KOPT-K1 (cell line): ENCODE measurements around the gene KCNMA1.

ENCODE experiments used
- H3K27ac ChIP-seq: fragments of 200-600 bp; sonication (generic); 2 replicates; pipeline ENCODE4 v1.5.1; 2016; ENCODE audit warnings: antibody characterized with exemption, mild to moderate bottlenecking, low read depth, low read length; ENCODE audit not compliant: poor library complexity, severe bottlenecking
- H3K36me3 ChIP-seq: fragments of 200-600 bp; sonication (generic); 2 replicates; pipeline ENCODE4 v1.5.1; 2017; ENCODE audit warnings: antibody characterized with exemption, mild to moderate bottlenecking, low read length, moderate library complexity; ENCODE audit not compliant: insufficient read depth
- H3K9me3 ChIP-seq: fragments of 200-600 bp; sonication (generic); 2 replicates; pipeline ENCODE4 v1.5.1; 2017; ENCODE audit warnings: antibody characterized with exemption, low read length, mild to moderate bottlenecking; ENCODE audit not compliant: insufficient read depth, poor library complexity, severe bottlenecking

The KCNMA1 gene

DNA sequence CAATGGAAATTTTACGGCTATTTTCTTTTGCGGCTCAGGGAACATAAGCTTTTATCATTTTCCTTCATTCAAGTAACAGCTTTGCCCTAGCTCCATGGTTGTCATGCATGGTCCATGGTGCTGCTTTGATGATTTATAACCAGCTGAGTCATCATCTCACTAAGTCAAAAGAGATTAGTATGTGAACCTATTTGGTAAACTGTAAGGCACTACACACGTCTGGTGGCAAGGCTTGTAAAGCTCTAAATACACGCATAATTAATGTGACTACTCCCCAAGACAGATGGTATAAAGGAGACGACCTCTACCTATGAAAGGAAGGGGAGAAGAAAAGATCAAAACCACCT is 340.2 kb downstream of the KCNMA1 start:
- no peak overlapping the region for H3K27ac ChIP-seq
- peaks cover 4% of the 10 kb centered on the region for H3K9me3 ChIP-seq
- no peaks in the 10 kb centered on the region for H3K36me3 ChIP-seq

DNA sequence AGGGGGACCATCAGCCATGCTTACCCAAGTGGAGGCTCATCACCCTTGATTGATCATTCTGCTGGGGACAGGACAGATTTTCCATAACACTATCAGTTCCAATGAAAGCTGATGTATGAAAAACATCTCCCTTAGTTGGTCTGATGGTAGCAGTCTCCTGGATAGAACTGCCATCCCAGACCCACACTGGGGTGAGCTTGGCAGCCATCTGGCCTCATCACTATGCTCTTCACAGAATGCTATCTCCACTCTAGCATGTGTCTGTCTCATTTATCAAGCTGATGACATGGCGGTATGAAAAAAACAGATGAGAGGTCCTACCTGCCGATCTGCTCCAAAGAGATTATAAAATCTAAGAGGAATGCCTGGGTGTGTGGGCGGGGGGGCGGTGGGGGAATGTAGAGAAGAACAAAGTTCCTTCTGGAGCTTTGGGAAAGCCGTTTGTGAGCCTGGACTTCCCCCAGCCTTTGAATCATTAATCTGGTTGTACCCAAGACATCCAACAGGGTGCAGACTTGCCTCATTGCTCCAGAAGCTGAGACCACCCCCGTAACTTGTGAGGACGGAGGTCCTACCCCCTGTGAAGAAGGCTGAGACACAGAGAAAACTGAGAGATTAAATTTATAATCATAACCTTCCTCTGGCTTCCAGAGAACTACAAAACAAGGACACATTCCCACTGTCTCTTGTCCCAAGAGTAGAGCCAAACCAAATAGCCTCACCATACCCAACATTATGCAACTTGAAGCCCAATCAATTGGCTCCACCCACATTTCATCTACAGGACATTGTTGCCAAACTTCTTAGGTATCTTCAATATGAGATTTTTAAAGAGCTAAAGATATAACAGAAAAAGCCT is 340.8 kb downstream of the KCNMA1 start:
- H3K27ac ChIP-seq: no peak overlapping the region
- H3K9me3 ChIP-seq: no peaks in the 10 kb centered on the region
- no peaks in the 10 kb centered on the region for H3K36me3 ChIP-seq

DNA sequence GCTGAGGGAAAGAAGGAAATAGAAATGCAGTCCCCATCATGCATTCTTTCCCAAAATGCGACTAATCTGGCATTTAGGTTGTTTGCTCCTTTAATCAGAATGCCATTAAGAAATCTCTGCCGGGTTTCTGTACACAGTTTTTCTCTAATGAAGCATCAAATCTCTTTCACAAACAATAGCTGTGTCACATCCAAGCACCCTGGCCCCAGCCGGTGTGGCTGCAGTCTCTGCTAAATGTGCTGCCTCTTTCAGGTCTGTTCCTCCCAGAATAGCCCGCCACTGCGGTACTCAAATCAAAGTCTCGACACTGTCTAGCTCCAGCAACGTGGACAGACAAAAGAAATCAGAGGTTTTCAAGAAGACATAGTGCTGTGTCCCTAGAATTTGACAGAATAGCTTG is 343.8 kb downstream of the KCNMA1 start:
- Histone ChIP-seq H3K27ac (no peak overlapping the region), H3K9me3 (no peaks in the 10 kb centered on the region), H3K36me3 (no peaks in the 10 kb centered on the region)

DNA sequence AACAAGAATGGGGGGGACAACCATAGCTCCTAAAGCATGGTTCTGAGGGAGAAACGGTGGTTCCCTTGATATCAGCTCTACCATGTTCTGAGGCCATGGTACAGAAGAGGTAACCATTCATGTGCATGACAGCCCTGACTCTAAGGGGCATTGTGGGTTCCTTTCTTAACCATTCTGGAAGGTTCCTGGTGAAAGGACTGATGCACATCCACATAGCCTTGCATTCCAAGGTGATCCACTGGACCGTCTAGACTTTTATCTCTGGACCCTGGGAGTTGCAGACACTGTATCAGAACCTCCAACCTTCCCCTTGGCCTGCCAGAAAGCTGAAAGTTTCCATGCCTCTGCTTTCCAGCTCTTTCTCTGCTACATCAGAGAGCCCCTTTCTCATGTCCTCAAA is 344.3 kb downstream of the KCNMA1 start:
- no peak overlapping the region for H3K27ac ChIP-seq
- no peaks in the 10 kb centered on the region for H3K36me3 ChIP-seq
- H3K9me3 ChIP-seq: no peaks in the 10 kb centered on the region

DNA sequence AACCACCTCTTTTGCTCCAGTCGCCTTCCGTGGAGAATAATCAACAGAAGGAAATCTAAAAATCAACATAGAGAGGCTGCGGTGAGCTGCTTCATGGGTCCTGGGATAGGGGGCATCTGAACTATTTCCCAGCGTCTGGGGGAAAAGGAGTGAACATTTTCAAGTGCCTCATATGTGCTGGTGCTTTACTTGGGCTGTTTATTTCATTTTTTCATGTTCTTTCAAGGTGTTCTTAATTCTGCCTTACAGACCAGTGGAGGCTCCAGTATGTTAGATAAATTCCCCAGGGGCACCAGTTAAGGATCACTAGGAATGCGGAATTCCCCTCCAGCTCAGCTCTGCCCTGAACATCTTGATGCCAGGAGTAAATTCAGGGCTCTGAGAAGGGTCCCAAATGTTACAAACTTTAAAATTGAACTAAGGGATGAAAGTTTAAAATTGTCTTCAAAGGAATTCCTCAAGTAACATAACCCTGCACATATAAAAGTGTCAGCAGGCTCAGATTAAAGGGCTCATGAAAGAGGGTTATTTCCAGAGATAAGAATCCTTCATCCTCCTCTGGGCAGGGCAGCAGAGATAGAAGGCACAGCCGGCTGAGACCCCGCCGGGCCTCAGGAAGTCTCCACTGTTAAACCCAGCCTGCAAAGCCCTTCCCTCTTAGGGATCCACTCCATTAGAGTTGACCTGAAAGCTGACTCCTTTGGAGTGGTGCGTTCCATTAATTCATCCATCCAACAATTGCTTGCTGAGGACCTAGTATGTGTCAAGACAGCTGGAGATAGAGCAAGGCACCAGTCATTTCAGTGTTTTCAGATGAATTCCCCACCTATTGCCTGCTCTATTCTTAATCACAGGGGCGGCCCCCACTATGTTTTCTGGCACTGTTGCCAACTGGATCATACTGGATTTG is 345.8 kb downstream of the KCNMA1 start:
- no peaks in the 10 kb centered on the region for H3K36me3 ChIP-seq
- H3K9me3 ChIP-seq: no peaks in the 10 kb centered on the region
- H3K27ac ChIP-seq: no peak overlapping the region

DNA sequence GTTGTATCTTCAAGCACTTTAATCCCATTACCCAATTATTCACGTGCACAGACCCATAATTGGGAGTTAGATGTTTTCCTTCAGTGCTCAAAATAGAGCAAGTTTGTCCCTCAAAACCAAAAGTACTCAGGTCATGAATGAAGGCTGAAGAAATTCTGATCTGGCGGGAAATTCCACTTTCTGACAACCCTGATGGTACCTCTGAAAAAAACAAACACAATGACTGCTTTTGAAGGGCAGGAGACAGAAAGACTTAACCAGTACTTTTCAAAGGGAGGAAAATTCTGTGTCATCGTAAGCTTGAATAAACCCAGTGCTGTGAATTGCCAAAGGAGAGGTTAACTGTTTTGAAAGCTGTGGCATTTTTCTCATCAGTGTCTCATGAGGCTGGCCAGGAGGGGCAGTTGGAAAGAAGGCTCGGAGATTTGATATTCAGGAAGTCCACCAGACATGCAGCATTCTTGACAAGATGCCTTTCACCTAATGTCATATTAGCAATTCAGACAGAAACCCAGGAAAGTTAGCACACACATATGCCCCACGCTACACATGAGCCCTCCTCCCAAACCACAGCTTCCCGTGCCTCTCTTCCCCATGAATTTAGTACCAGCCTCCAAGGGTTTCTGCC is 347.0 kb downstream of the KCNMA1 start:
- no peaks in the 10 kb centered on the region for H3K9me3 ChIP-seq
- H3K36me3 ChIP-seq: no peaks in the 10 kb centered on the region
- no peak overlapping the region for H3K27ac ChIP-seq

DNA sequence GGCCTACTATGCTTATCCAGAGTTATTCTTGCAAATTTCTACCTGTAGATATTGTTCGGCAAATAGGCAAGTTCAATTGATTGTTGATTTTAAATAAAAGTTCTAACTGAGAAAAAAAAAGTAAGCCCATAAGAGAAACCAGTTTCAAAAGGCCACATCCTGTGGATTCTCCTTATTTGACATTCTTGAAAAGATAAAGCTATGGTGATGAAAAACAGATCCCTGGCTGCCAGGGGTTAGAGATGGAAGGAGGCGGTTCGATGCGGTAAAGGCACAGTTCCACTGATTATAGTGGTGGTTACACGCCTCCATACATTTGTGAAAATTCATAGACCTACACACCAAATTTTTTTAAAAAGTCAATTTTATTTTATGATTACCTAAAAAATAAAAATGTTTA is 347.8 kb downstream of the KCNMA1 start:
- H3K36me3 ChIP-seq: no peaks in the 10 kb centered on the region
- no peak overlapping the region for H3K27ac ChIP-seq
- no peaks in the 10 kb centered on the region for H3K9me3 ChIP-seq

DNA sequence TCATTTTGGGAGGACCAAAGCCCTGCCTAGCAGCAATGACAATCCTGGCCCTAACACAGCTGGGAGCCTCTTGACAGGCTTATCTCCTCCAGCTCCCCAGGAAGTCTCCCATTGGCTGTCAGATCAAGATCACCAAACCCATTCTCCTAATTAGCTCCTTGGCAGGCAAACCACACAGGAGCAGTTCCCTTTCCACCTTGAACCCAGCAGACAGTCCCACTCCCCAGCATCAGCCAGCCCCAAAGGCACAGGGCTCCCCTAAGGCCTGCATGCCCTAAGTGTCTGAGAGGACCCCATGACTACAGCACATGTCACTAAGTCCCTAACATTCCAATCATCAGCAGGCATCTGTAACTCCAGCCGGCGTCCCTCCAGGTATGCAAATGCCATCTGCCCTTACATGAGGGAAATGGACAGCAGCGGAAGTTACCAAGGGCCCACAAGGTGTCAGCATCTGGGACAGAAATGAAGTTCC is 348.5 kb downstream of the KCNMA1 start:
- Histone ChIP-seq H3K36me3 (no peaks in the 10 kb centered on the region), H3K27ac (no peak overlapping the region), H3K9me3 (no peaks in the 10 kb centered on the region)

DNA sequence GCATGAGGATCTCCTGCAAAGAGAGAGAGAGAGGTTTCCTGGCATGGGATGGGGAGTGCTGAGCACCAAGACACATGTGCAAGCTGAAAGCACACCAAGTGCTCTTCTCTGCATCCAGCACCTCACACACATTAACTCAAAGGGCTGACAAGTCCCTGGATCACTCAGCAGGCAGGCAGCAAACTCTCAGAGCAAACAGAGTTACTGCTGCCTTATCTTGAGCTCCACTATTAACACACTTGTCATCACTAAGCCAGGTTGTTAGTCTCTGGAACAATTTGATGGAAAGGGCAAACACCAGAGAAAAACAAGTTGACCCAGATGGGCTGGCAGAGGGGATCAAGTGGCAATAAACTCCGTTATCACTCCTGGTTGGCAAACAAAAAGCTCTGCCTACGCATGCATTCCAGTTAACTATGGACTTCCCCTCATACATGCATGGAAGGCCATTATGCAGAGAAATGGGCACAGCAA is 349.9 kb downstream of the KCNMA1 start:
- no peaks in the 10 kb centered on the region for H3K36me3 ChIP-seq
- H3K9me3 ChIP-seq: no peaks in the 10 kb centered on the region
- no peak overlapping the region for H3K27ac ChIP-seq

DNA sequence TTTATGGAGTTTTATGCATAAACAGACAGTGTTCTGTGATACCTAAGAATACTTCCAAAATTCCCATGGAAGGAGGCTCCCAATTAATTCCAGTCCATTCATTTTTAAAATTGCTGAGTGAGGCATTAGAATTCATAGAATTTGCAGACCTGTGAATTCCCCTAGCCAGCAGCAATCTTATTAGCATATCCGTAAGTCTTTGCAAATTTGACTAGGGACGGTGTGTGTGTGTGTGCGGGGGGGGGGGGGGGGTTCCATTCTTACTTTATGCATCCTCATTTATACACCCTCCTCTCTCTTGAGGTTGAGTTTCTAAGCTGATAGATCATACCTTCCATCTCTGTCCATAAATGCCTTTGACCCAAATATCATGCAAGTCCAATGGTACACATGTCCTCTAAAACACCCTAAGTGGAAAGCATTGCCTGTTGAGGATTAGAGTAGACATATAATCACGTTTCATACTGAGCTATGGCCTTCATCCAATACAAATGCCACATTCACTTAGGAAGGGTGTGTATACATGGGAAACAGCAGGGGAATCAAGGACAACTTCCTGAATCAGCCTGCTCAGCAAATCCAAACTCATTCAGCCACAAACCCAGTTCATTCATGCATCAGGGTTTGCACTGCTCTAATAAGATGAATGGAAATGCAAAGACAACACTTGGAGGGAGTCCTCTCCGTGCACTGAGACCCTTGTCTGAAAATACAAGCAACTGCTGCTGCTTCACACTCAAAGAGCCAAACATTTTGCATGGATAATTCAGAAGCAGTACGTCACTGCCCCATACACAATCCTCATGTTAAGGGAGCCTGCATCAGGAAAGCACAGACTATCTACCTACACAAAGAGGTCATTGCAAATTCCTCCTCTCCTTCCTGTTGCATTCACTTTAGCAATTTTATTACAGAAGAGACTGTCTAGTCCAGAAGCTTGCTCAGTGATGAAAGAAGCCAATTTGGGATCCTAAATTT is 350.8 kb downstream of the KCNMA1 start:
- Histone ChIP-seq H3K27ac (no peak overlapping the region), H3K9me3 (no peaks in the 10 kb centered on the region), H3K36me3 (no peaks in the 10 kb centered on the region)

DNA sequence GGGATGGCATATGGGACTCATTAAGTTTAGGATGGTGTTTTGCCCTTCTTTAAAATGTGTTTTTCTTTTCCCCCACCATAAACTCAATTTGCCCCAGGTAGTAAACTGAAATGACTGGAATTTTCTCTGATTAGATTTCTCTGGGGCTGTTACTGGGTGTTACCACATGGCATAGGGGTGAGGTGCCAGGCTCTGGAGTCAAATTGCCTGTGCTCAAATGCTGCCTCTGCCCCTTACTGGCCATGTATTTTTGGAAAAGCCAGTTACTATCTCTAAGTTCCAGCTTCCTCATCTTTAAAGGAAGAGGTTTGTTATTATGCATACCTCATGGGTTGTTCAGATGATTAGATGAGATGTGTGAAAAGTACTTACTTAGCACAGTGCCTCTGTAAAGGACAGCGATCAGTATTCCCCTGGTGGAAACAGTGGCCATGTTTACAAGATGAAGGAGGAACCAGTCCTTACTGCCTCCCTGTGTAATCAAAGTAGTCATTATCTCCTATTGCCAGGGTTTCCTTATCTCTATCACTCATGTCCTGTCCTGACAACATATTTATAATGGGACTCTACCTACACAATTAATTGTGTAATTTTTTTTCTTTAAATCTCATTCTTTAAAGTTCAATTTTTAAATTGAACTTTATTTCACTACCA is 352.0 kb downstream of the KCNMA1 start:
- H3K36me3 ChIP-seq: no peaks in the 10 kb centered on the region
- no peak overlapping the region for H3K27ac ChIP-seq
- H3K9me3 ChIP-seq: no peaks in the 10 kb centered on the region

DNA sequence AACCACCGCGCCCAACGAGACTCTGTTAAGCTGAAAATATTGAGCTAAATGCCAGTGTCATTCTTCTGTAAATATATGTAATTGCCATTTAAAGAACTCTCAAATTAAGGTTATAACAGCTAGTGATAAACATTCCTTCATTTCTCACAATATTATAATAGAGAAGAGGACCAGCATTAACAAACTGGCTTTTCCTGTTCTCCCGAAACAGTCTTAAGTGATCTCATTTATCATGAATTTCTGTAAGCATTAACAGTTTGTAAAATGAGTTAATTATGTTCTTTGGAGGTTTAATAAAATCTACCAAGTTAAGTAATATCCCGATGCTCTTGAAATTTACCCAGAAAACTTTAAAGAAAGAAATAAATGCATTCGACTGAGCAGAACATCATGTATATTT is 352.8 kb downstream of the KCNMA1 start:
- Histone ChIP-seq H3K27ac (no peak overlapping the region), H3K36me3 (no peaks in the 10 kb centered on the region), H3K9me3 (peaks cover 6% of the 10 kb centered on the region)

DNA sequence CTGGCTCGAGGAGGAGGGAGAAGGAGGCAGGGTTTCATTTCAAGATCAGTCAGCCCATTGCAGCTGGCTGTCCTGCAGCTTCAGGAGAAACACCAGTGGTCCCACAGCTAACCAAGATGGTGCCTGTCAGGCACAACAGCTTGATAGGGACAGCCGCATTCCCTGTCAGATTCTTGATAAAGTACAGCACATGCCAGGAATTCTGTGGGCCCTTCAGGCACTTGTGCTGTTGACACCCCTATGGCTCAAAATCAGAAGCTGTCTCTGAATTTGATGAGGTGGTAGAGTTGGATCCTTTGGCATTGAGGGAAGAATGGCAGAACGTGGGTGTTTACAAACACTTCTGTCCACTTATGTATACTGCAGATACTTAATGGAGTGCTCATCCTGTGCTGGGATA is 354.3 kb downstream of the KCNMA1 start:
- H3K27ac ChIP-seq: no peak overlapping the region
- peaks cover 7% of the 10 kb centered on the region for H3K9me3 ChIP-seq

DNA sequence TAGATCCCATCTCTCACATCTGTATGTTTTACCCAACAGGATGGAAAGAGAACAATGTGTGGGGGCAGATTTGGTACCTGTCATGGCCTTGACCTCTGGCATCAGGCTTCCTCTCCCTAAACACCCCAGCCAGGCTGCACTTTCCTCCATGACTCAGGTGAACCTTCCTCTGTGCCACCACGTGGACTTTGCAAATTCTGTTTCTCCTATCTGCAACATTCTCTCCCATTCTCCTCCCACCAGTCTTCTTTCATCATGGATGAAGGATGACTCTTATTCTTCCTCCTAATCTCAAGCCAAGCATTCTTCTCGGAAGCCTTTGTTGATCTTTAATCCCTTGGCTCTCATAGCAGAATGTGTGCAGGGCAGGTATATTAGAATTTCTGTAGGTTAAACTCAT is 355.4 kb downstream of the KCNMA1 start:
- H3K36me3 ChIP-seq: no peaks in the 10 kb centered on the region
- H3K27ac ChIP-seq: no peak overlapping the region
- peaks cover 7% of the 10 kb centered on the region for H3K9me3 ChIP-seq

More for the DNA sequence above, 354.3 kb downstream of the KCNMA1 start:
- H3K36me3 ChIP-seq: no peaks in the 10 kb centered on the region
